GM18861 (cell line): ENCODE results near the gene KPNA1.
"Not testable (repeated sequence)": the region's sequence is repeated elsewhere in the genome, so short reads cannot be mapped to it uniquely, and the experiment has no call there.

Experiments used
- ATAC-seq: cut with Tn5 transposase; IDR thresholded peaks from one replicate; pipeline ENCODE4 v1.9.1; 2021; ENCODE audit not compliant: unreplicated experiment

The KPNA1 gene

DNA sequence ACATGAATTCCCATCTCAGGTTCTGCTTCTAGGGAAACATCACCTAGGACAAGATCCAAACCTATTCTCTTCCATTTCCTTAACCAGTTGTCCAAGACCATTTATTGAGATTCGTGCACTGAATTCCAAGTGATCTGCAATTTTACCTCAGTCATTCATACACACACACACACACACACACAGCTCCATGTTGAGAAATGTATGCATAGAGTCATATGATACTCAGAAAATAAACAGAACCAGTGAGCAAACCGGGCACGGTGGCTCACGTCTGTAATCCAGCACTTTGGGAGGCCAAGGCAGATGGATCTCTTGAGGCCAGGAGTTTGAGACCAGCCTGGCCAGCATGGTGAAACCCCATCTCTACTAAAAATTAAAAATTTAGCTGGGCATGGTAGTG is 6.1 kb upstream of the KPNA1 start:
- ATAC-seq, result no peak

- ATAC-seq, result no peak
Observed at GRCh38 chr3:122519693-122520092, 5.0 kb upstream of the KPNA1 start.

DNA sequence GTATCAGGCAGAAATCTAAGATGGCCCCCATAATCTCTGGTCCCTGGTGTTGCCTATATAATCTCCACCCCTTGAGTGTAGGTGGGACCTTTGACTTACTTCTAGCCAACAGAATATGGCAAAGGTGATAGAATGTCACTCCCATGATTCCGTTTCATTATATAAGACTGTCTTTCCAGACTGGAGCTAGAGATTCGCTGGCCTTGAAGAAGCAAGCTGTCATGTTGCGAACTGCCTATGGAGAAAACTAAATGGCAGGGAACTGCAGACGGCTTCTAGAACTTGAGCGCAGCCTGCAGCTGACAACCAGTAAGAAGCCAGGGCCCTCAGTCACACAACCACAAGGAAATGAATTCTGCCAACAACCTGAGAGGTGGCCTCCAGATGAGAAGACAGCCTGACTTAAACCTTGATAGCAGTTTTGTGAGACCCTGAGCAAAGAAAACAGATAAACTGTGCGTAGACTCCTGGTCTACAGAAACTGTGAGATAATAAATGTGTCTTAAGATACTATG is 2.2 kb upstream of the KPNA1 start:
- ATAC-seq, result no peak

- ATAC-seq, result no peak
Observed at GRCh38 chr3:122515870-122516269, 1.1 kb upstream of the KPNA1 start.

GRCh38 chr3:122515020-122515468 is 305 bp upstream of the KPNA1 start:
- no peak for ATAC-seq

GRCh38 chr3:122513386-122514122 is 1.2 kb downstream of the KPNA1 start:
- ATAC-seq, result no peak

DNA sequence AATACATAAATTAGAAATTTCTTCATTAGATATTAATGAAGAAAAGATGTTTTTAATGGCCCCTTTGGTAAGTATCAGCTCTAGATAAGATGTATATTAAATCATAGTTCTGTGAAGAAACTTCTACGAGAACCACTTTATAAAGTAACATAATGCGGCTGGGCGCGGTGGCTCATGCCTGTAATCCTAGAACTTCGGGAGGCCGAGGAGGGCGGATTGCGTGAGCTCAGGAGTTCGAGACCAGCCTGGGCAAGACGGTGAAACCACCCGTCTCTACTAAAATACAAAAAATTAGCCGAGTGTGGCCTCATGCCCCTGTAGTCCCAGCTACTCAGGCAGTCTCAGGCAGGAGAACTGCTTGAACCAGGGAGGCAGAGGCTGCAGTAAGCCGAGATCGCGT is 2.5 kb downstream of the KPNA1 start:
- ATAC-seq, result no peak

GRCh38 chr3:122510878-122511535 is 3.7 kb downstream of the KPNA1 start:
- ATAC-seq, result no peak

- not testable (repeated sequence) for ATAC-seq
Observed at GRCh38 chr3:122508944-122509343, 5.8 kb downstream of the KPNA1 start.

GRCh38 chr3:122508135-122508914 is 6.4 kb downstream of the KPNA1 start:
- no peak for ATAC-seq

GRCh38 chr3:122506450-122506849 is 8.3 kb downstream of the KPNA1 start:
- no peak for ATAC-seq

- ATAC-seq, result no peak
Observed at GRCh38 chr3:122505676-122506075, 9.1 kb downstream of the KPNA1 start.

DNA sequence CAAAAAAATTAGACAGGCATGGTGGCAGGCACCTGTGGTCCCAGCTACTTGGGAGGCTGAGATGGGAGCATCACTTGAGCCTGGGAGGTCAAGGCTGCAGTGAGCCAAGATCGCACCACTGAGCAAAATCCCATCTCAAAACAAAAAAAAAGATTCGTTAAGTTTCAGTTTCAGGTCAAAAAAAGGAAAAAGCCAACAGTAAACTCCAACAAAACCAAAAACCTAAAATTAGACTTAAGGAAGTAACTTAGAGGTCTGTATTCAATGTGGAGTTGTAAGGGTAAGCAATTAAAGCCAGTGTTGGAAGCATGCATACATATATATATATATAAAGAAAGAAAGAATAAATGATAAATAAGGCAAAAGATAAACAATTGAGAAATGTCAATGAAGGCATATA is 11.8 kb downstream of the KPNA1 start:
- ATAC-seq, result no peak

GRCh38 chr3:122502139-122502538 is 12.6 kb downstream of the KPNA1 start:
- ATAC-seq, result no peak

- ATAC-seq, result not testable (repeated sequence)
Observed at GRCh38 chr3:122500964-122501363, 13.8 kb downstream of the KPNA1 start.

DNA sequence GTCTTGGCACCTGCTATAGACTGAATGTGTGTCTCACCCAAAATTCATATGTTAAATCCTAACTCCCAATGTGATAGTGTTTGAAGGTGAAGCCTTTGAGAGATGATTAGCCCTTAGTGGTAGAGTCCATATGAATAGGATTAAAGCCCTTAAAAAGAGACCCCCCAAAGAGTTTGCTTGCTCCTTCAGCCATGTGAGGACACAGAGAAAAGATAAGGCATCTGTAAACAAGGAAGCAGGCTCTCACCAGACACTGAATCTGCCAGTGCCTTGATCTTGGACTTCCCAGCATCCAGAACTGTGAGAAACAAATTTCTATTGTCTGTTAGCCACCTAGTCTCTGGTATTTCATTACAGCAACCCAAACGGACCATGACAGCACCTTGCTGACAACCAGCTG is 16.6 kb downstream of the KPNA1 start:
- no peak for ATAC-seq

GRCh38 chr3:122497425-122497824 is 17.3 kb downstream of the KPNA1 start:
- ATAC-seq, result peak; percentile 94

DNA sequence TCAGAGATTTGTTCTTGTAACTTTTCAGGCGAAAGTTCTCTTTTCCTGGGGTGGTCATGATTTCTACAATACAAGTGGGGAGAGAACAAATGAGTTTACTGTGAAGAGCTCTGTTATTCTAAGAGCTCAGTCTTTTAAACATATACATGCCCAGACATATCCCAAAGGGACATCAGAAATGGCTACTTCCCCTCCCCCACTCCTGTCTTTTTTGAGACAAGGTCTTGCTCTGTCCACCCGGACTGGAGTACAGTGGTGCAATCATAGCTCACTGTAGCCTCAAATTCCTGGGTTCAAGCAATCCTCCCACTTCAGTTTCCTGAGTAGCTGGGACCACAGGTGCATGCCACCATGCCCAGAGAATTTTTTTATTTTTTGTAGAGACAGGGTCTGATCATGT is 18.2 kb downstream of the KPNA1 start:
- no peak for ATAC-seq

DNA sequence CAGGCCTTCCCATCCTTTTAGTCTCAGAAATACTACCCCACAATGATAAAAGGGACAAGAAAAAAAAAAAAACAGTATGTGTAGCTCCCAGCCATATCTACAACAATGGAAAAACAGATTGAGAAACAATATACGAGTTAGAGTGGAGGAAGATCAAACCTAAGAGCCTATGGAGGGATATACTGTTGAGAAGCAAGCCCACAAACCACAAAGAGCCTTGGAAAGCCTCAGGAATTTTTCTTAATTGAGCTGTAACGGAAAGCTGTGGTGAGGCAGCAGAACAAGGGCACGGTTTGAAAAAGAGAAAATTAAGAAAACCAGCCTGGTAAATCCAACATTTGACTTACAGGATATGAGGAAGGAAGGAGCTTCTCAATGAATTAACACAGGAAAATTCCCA is 21.4 kb downstream of the KPNA1 start:
- no peak for ATAC-seq

GRCh38 chr3:122488262-122488973 is 26.3 kb downstream of the KPNA1 start:
- no peak for ATAC-seq

GRCh38 chr3:122484985-122485384 is 29.8 kb downstream of the KPNA1 start:
- no peak for ATAC-seq
